ENCODE data around the gene SDR9C7. TPM values are rescaled to one million over a fixed set of nuclear protein-coding genes. Genes with fewer than 3 reads are reported as not detected.
"Not testable (repeated sequence)": the region's sequence is repeated elsewhere in the genome, so short reads cannot be mapped to it uniquely, and the experiment has no call there.

The SDR9C7 gene
- total RNA-seq, 2 experiments from 2014 or later, result not detected

GRCh38 chr12:56965997-56966642 lies 31.9 kb upstream of the SDR9C7 start:
- H3K9me2 ChIP-seq (ENCODE audit: insufficient read depth, low read length); POLR2A ChIA-PET; H3K4me3 ChIP-seq (ENCODE audit: low read depth, low read length, poor library complexity, severe bottlenecking); H3K36me3 ChIP-seq (ENCODE audit: insufficient read depth, low read length); H3K27ac ChIP-seq (ENCODE audit: low read depth, low read length, poor library complexity, severe bottlenecking); H2AFZ ChIP-seq (ENCODE audit: low read length); H3K4me1 ChIP-seq (ENCODE audit: insufficient read depth, low read length, poor library complexity, severe bottlenecking); BruUV-seq (replicated peaks); H3K79me2 ChIP-seq (ENCODE audit: insufficient read depth, low read depth, low read length); DNase-seq (ENCODE audit: low spot score); H4K20me1 ChIP-seq (ENCODE audit: insufficient read depth, low read length); H3K4me2 ChIP-seq (ENCODE audit: low read length); intact Hi-C loops (cut with micrococcal nuclease; ENCODE audit: unreplicated experiment); H3K9me3 ChIP-seq (ENCODE audit: low read length): not testable (repeated sequence)
- CTCF ChIA-PET (ENCODE audit: unreplicated experiment), result interaction anchor here (0.6 kb wide), 1 partner anchor 64 kb away, joined by 3 read pairs; no protein-coding TSS in a partner anchor

- CTCF ChIA-PET (ENCODE audit: unreplicated experiment); H2AFZ ChIP-seq (ENCODE audit: low read length); H3K4me2 ChIP-seq (ENCODE audit: low read length): not testable (repeated sequence)
Measured at GRCh38 chr12:56965124-56965523, 30.9 kb upstream of the SDR9C7 start.

DNA sequence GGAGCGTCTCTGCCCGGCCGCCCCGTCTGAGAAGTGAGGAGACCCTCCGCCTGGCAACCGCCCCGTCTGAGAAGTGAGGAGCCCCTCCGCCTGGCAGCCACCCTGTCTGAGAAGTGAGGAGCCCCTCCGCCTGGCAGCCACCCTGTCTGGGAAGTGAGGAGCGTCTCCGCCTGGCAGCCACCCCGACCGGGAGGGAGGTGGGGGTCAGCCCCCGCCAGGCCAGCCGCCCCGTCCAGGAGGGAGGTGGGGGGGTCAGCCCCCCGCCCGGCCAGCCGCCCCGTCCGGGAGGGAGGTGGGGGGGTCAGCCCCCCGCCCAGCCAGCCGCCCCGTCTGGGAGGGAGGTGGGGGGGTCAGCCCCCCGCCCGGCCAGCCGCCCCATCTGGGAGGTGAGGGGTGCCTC lies 29.3 kb upstream of the SDR9C7 start:
- CTCF ChIA-PET (ENCODE audit: unreplicated experiment); H3K4me2 ChIP-seq (ENCODE audit: low read length); H3K4me1 ChIP-seq (ENCODE audit: insufficient read depth, low read length, poor library complexity, severe bottlenecking); H3K9me3 ChIP-seq (ENCODE audit: low read length); DNase-seq (ENCODE audit: low spot score); intact Hi-C loops (cut with micrococcal nuclease; ENCODE audit: unreplicated experiment); H3K4me3 ChIP-seq (ENCODE audit: low read depth, low read length, poor library complexity, severe bottlenecking); POLR2A ChIA-PET; H3K27ac ChIP-seq (ENCODE audit: low read depth, low read length, poor library complexity, severe bottlenecking); H2AFZ ChIP-seq (ENCODE audit: low read length); H3K79me2 ChIP-seq (ENCODE audit: insufficient read depth, low read depth, low read length); BruUV-seq (replicated peaks); H4K20me1 ChIP-seq (ENCODE audit: insufficient read depth, low read length); H3K36me3 ChIP-seq (ENCODE audit: insufficient read depth, low read length); H3K9me2 ChIP-seq (ENCODE audit: insufficient read depth, low read length): not testable (repeated sequence)

More at GRCh38 chr12:56965124-56965523, 30.9 kb upstream of the SDR9C7 start:
- H4K20me1 ChIP-seq (ENCODE audit: insufficient read depth, low read length); H3K9me2 ChIP-seq (ENCODE audit: insufficient read depth, low read length); H3K79me2 ChIP-seq (ENCODE audit: insufficient read depth, low read depth, low read length); DNase-seq (ENCODE audit: low spot score); H3K4me1 ChIP-seq (ENCODE audit: insufficient read depth, low read length, poor library complexity, severe bottlenecking); BruUV-seq (replicated peaks); H3K4me3 ChIP-seq (ENCODE audit: low read depth, low read length, poor library complexity, severe bottlenecking); POLR2A ChIA-PET; H3K27ac ChIP-seq (ENCODE audit: low read depth, low read length, poor library complexity, severe bottlenecking); intact Hi-C loops (cut with micrococcal nuclease; ENCODE audit: unreplicated experiment); H3K9me3 ChIP-seq (ENCODE audit: low read length); H3K36me3 ChIP-seq (ENCODE audit: insufficient read depth, low read length): not testable (repeated sequence)

DNA sequence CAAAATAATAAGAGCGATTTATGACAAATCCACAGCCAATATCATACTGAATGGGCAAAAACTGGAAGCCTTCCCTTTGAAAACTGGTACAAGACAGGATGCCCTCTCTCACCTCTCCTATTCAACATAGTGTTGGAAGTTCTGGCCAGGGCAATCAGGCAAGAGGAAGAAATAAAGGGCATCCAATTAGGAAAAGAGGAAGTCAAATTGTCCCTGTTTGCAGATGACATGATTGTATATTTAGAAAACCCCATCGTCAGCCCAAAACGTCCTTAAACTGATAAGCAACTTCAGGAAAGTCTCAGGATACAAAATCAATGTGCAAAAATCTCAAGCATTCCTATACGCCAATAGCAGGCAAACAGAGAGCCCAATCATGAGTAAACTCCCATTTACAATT lies 28.0 kb upstream of the SDR9C7 start:
- H3K9me2 ChIP-seq (ENCODE audit: insufficient read depth, low read length); H2AFZ ChIP-seq (ENCODE audit: low read length); H4K20me1 ChIP-seq (ENCODE audit: insufficient read depth, low read length); BruUV-seq (replicated peaks); CTCF ChIA-PET (ENCODE audit: unreplicated experiment); intact Hi-C loops (cut with micrococcal nuclease; ENCODE audit: unreplicated experiment); POLR2A ChIA-PET; DNase-seq (ENCODE audit: low spot score); H3K4me3 ChIP-seq (ENCODE audit: low read depth, low read length, poor library complexity, severe bottlenecking); H3K4me2 ChIP-seq (ENCODE audit: low read length); H3K79me2 ChIP-seq (ENCODE audit: insufficient read depth, low read depth, low read length); H3K27ac ChIP-seq (ENCODE audit: low read depth, low read length, poor library complexity, severe bottlenecking); H3K9me3 ChIP-seq (ENCODE audit: low read length); H3K36me3 ChIP-seq (ENCODE audit: insufficient read depth, low read length); H3K4me1 ChIP-seq (ENCODE audit: insufficient read depth, low read length, poor library complexity, severe bottlenecking): not testable (repeated sequence)

Data from OCI-LY7 (cell line).